ENCODE measurements around the gene PIP5K1A.

DNA sequence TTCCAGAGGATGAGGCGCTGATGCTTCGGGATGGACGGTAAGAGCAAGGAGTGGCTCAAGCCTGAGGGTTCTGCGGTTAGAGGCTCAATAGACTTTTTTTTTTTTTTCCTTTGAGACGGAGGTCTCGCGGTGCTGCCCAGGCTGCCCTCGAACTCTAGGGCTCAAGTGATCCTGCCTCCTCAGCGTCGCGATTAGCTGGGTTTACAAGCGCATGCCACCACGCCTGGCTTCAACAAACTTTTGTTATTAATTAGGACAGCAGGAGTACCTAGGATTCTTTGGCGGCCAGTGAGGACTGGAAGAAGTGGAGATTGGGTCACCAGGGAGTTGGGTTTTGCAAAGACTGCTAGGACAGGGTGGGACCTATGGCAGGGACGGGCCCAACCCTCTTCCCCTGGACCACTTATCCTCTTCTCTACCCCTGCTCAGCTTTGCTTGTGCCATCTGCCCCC lies 31.8 kb upstream of the PIP5K1A start:
- no peak for TF ChIP-seq EZH2phosphoT487 (IDR thresholded peaks at IDR 0.05; ENCODE audit: insufficient read depth, low read depth)
- no peak for TF ChIP-seq EZH2 (IDR thresholded peaks at IDR 0.05; ENCODE audit: insufficient read depth, poor library complexity, severe bottlenecking)
